Activated naive CD4-positive, alpha-beta T cell treated with anti-CD3 and anti-CD28 coated beads, Interleukin-2, amount 10 ng/mL, durations not matched to agents 7 days and 5 days (primary cell): ENCODE measurements around the gene CLSTN3.

ENCODE experiments used
- CTCF ChIA-PET: fragments of 350-600 bp; sonication (Branson Sonifier 250); formaldehyde crosslinking; loops from one replicate; lab custom pipeline; 2021; ENCODE audit warnings: antibody characterized with exemption; lab: Charles Lee
- DNase-seq: peaks from one replicate; pipeline ENCODE4 v3.0.0-alpha.2; 2020
- H3K27ac Mint-ChIP-seq: one replicate; pipeline ENCODE4 v1.8.0; 2021; ENCODE audit warnings: mild to moderate bottlenecking, moderate library complexity, mixed read lengths
- H3K27me3 Mint-ChIP-seq: one replicate; pipeline ENCODE4 v1.8.0; 2021; ENCODE audit warnings: mild to moderate bottlenecking, mixed read lengths
- H3K36me3 Mint-ChIP-seq: one replicate; pipeline ENCODE4 v1.8.0; 2021; ENCODE audit warnings: mixed read lengths
- H3K4me1 Mint-ChIP-seq: one replicate; pipeline ENCODE4 v1.8.0; 2021; ENCODE audit warnings: mixed read lengths
- H3K4me3 Mint-ChIP-seq: one replicate; pipeline ENCODE4 v1.8.0; 2021; ENCODE audit warnings: mild to moderate bottlenecking, moderate library complexity, mixed read lengths
- H3K9me3 Mint-ChIP-seq: one replicate; pipeline ENCODE4 v1.8.0; 2021; ENCODE audit warnings: mixed read lengths

Gene CLSTN3

GRCh38 chr12:7122811-7123769, 7.1 kb upstream of the CLSTN3 start:
- no peak overlapping the region for H3K27ac Mint-ChIP-seq
- peaks cover 4% of the 10 kb centered on the region for H3K36me3 Mint-ChIP-seq
- CTCF ChIA-PET = interaction anchor here (1.0 to 1.2 kb wide), 2 partner anchors 10 to 15 kb away, joined by 4 to 7 read pairs; no protein-coding TSS in a partner anchor
- H3K9me3 Mint-ChIP-seq = no peaks in the 10 kb centered on the region
- no peak overlapping the region for H3K4me3 Mint-ChIP-seq
- no peak for DNase-seq
- peaks cover 2% of the 10 kb centered on the region for H3K4me1 Mint-ChIP-seq
- H3K27me3 Mint-ChIP-seq = no peaks in the 10 kb centered on the region

- no peak for DNase-seq
- Mint-ChIP-seq H3K27me3 (peaks cover 6% of the 10 kb centered on the region), H3K4me1 (peaks cover 9% of the 10 kb centered on the region), H3K4me3 (no peak overlapping the region), H3K27ac (no peak overlapping the region), H3K9me3 (no peaks in the 10 kb centered on the region), H3K36me3 (peaks cover 3% of the 10 kb centered on the region)
- CTCF ChIA-PET = interaction anchor here (0.6 to 2.8 kb wide), 3 partner anchors 11 to 29 kb away, joined by 3 to 9 read pairs (median 4); partner anchors contain the start of gene C1RL
These were observed 6.2 kb upstream of the CLSTN3 start for GRCh38 chr12:7123806-7124522.

- Mint-ChIP-seq H3K36me3 (peaks cover 3% of the 10 kb centered on the region), H3K4me1 (peaks cover 20% of the 10 kb centered on the region), H3K9me3 (no peaks in the 10 kb centered on the region), H3K27me3 (peaks cover 8% of the 10 kb centered on the region), H3K27ac (no peak overlapping the region), H3K4me3 (no peak overlapping the region)
- no peak for DNase-seq
- CTCF ChIA-PET = interaction anchor here (1.0 to 2.8 kb wide), 2 partner anchors 12 to 17 kb away, joined by 5 to 9 read pairs; partner anchors contain the start of gene C1RL
These were observed 4.4 kb upstream of the CLSTN3 start for GRCh38 chr12:7125632-7126227.

GRCh38 chr12:7127916-7128626, 2.1 kb upstream of the CLSTN3 start:
- Mint-ChIP-seq H3K4me1 (peaks cover 43% of the 10 kb centered on the region), H3K9me3 (no peaks in the 10 kb centered on the region), H3K4me3 (peak overlapping the region; percentile 5), H3K36me3 (peaks cover 20% of the 10 kb centered on the region), H3K27ac (no peak overlapping the region), H3K27me3 (peaks cover 8% of the 10 kb centered on the region)
- DNase-seq = no peak
- CTCF ChIA-PET = interaction anchor here (0.9 kb wide), 1 partner anchor 20 kb away, joined by 3 read pairs; no protein-coding TSS in a partner anchor

- H3K4me3 Mint-ChIP-seq = peak within 1 kb of the TSS; percentile 99
- DNase-seq = no peak
- H3K9me3 Mint-ChIP-seq = no peaks in the 10 kb centered on the region
- CTCF ChIA-PET = no interaction called here
- H3K27ac Mint-ChIP-seq = peak within 1 kb of the TSS; percentile 91
- peaks cover 8% of the 10 kb centered on the region for H3K27me3 Mint-ChIP-seq
- peaks cover 27% of the 10 kb centered on the region for H3K36me3 Mint-ChIP-seq
- peaks cover 47% of the 10 kb centered on the region for H3K4me1 Mint-ChIP-seq
These were observed 1.4 kb upstream of the CLSTN3 start, which contains the start of gene RBP5 for GRCh38 chr12:7128681-7129286. RBP5 (minus strand) TSS chr12:7128889; CDS start chr12:7128775, 114 bp downstream.

- CTCF ChIA-PET = interaction anchor here (2.1 kb wide), 1 partner anchor 12 kb away, joined by 8 read pairs; no protein-coding TSS in a partner anchor
- no peaks in the 10 kb centered on the region for H3K9me3 Mint-ChIP-seq
- peaks cover 8% of the 10 kb centered on the region for H3K27me3 Mint-ChIP-seq
- peak overlapping the region; percentile 99 for H3K4me3 Mint-ChIP-seq
- peak overlapping the region; percentile 91 for H3K27ac Mint-ChIP-seq
- peaks cover 47% of the 10 kb centered on the region for H3K4me1 Mint-ChIP-seq
- no peak for DNase-seq
- peaks cover 32% of the 10 kb centered on the region for H3K36me3 Mint-ChIP-seq
These were observed 792 bp upstream of the CLSTN3 start for GRCh38 chr12:7129287-7129871.

GRCh38 chr12:7130701-7131501, 730 bp downstream of the CLSTN3 start:
- H3K9me3 Mint-ChIP-seq = no peaks in the 10 kb centered on the region
- H3K4me3 Mint-ChIP-seq = peak overlapping the region; percentile 99
- CTCF ChIA-PET = interaction anchor here (1.5 to 2.1 kb wide), 2 partner anchors 10 to 23 kb away, joined by 3 to 8 read pairs; no protein-coding TSS in a partner anchor
- DNase-seq = peak; percentile 74
- H3K4me1 Mint-ChIP-seq = peaks cover 47% of the 10 kb centered on the region
- H3K27me3 Mint-ChIP-seq = peaks cover 8% of the 10 kb centered on the region
- H3K27ac Mint-ChIP-seq = peak overlapping the region; percentile 91
- H3K36me3 Mint-ChIP-seq = peaks cover 47% of the 10 kb centered on the region

GRCh38 chr12:7131502-7131866, 1.3 kb downstream of the CLSTN3 start:
- DNase-seq = peak; percentile 74
- Mint-ChIP-seq H3K9me3 (no peaks in the 10 kb centered on the region), H3K4me3 (peak overlapping the region; percentile 99), H3K36me3 (peaks cover 47% of the 10 kb centered on the region), H3K4me1 (peaks cover 47% of the 10 kb centered on the region), H3K27me3 (peaks cover 8% of the 10 kb centered on the region), H3K27ac (peak overlapping the region; percentile 91)
- CTCF ChIA-PET = interaction anchor here (2.1 kb wide), 1 partner anchor 10 kb away, joined by 8 read pairs; no protein-coding TSS in a partner anchor

- no peak for DNase-seq
- no peaks in the 10 kb centered on the region for H3K27me3 Mint-ChIP-seq
- H3K4me1 Mint-ChIP-seq = peaks cover 32% of the 10 kb centered on the region
- CTCF ChIA-PET = interaction anchor here (0.7 to 1.4 kb wide), 2 partner anchors 10 to 29 kb away, joined by 3 read pairs; no protein-coding TSS in a partner anchor
- H3K9me3 Mint-ChIP-seq = no peaks in the 10 kb centered on the region
- H3K4me3 Mint-ChIP-seq = no peak overlapping the region
- peaks cover 69% of the 10 kb centered on the region for H3K36me3 Mint-ChIP-seq
- peak overlapping the region; percentile 36 for H3K27ac Mint-ChIP-seq
These were observed 4.4 kb downstream of the CLSTN3 start for GRCh38 chr12:7134396-7135166.

- H3K27me3 Mint-ChIP-seq = no peaks in the 10 kb centered on the region
- H3K27ac Mint-ChIP-seq = no peak overlapping the region
- H3K36me3 Mint-ChIP-seq = peaks cover 75% of the 10 kb centered on the region
- H3K4me1 Mint-ChIP-seq = peaks cover 23% of the 10 kb centered on the region
- CTCF ChIA-PET = interaction anchor here (1.0 kb wide), 1 partner anchor 8 kb away, joined by 6 read pairs; no protein-coding TSS in a partner anchor
- no peak overlapping the region for H3K4me3 Mint-ChIP-seq
- H3K9me3 Mint-ChIP-seq = no peaks in the 10 kb centered on the region
- DNase-seq = no peak
These were observed 5.9 kb downstream of the CLSTN3 start for GRCh38 chr12:7136071-7136470.

- Mint-ChIP-seq H3K27ac (no peak overlapping the region), H3K27me3 (no peaks in the 10 kb centered on the region), H3K4me3 (no peak overlapping the region), H3K9me3 (no peaks in the 10 kb centered on the region), H3K4me1 (peaks cover 17% of the 10 kb centered on the region), H3K36me3 (peaks cover 79% of the 10 kb centered on the region)
- no peak for DNase-seq
- CTCF ChIA-PET = interaction anchor here (1.0 kb wide), 1 partner anchor 8 kb away, joined by 6 read pairs; no protein-coding TSS in a partner anchor
These were observed 6.5 kb downstream of the CLSTN3 start for GRCh38 chr12:7136676-7137075.
